Right forelimb (tissue), 1 donor: ENCODE data around the gene LPP.

Experiments used
- DNase-seq: peaks from one replicate; pipeline ENCODE4 v3.0.0-alpha.2; 2018

Gene LPP

DNA sequence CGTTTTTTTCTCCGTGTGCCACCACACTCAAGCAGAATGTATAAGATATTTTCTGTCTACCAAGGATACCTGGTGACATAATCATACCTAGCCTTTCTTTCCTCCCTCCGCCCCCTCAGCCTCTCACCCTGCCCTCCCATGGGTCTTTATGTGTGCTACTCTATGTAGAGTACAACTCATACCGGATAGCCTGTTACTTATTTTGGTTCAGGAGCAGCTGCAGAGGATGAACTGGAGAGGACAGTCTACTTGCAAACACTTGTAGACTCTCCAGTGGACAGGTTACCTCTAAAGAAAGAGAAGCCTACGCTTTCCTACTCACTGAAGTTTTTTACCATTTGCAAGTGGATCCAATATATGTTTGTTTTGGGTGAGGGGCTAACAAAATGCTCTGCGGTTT, 671.9 kb downstream of the LPP start:
- DNase-seq, result no peak

DNA sequence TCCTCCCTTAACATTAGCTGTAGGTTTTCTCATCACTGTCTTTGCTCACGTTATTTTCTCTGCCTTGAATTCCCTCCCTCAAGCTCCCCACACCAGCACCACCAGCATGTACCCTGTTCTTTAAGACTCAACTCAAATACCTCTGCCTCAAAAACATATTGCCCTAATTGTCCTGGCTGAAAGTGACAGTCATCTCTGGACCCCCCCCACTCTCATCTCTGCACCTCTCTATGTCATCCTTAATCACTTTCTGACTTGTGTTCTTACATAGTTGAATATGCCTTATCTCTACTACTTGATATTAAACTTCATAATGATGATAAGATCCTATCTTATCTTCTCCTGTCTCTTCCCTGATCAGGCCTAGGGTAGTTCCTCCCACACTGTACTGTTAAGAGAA, 672.6 kb downstream of the LPP start:
- DNase-seq, result no peak

DNA sequence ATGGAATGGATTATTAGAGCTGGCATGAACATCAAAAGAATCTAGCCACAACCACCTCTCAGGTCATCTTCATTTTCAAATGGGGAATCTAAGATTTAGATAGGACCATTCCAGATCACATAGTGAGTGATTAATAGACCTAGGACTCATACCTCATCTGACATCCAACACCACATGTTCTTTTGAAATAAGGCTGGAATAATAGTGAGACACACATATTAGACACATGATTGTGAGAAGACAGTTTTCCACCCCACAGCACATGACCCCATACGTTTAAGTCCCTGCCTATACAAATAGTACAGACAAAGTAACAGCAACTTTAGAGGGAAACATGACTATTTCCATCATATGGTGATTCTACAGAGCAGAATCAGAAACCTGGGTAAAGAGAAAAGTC, 673.1 kb downstream of the LPP start:
- DNase-seq, result no peak

DNA sequence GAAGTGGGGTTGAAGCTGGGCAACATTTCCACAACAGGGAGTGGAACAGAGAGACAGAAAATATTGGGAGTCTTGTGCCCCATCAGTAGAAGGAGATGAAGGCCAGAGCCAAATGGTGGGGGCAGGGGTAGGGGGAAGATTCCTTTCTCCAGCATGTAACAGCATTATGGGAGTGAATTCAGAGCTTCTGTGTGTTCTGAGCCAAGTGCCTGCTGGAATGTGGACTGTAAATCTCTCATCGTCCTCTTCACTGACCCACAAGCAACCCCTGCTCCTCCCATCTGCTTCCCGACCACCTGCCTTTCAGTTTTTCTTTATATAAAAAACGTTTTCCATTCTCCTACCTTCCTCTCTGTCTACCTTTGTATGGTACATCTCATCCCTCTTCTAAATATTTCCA, 673.6 kb downstream of the LPP start:
- DNase-seq, result peak; percentile 44

DNA sequence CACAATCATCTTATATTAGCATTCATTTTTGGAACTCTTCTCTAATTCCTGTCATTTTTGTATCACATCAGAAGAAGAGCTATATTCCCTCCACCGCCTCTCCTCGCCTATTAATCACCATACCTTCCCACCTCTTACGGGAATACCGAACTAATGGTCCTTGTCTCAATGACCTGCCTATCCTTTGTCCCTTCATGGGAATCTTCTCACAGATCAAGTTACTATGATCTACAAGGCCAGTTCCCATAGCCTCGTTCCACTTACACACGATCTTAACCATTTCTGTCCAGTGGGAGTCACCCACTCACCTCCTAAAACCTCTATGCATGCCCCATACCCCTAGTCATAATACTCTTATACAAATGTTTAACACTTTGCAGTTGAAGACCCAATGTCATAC, 675.2 kb downstream of the LPP start:
- no peak for DNase-seq

DNA sequence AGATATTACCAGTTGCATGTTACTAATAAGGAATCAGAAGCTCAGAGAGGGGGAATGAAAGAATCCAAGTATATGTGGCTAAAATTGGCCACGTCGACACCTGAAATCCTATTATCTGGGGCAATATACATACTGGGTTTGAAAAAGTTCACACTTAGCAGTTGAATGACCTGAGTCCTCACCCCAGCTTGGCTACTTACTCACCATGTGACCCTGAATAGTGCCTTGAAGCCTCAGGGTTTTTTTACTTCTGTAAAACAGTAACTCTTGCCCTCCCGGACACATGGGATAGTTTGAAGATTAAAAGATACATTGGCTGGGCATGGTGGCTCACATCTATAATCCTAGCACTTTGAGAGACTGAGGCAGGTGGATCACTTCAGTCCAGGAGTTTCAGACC, 675.6 kb downstream of the LPP start:
- no peak for DNase-seq

DNA sequence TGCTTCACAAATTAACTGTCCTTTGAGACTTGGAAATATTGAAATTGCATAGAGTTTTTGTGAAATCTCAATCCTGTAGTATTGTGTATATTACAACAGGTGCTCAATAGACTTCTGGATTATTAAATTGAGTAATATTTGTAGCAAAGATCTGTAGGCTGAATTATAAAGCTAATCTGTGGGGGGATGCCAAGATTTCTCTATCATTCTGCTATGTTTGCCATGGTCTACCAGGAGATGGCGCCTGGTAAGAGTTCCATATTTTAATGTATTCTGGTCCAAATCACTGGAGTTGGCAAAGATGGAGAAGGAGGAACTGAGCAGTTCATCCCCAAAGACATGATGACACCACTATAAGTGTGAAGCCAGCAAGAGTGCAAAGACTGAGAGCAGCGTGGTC, 676.9 kb downstream of the LPP start:
- DNase-seq, result no peak

DNA sequence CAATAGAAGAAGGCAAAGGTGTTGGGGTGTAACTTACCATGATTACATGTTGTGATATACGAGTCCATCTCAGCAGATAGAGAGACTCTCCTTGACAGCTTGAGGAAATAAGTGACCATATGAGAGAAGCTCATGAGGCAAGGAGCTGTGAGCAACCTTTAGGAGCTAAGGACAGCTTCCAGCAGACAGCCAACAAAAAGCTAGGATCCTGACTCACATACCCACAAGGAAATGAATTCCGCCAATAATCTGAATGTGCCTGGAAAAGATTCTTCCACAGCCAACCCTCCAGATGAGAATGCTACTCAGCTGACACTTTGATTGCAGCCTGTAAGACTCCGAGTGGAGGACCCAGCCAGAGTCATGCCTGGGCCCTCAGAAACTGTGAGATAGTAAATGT, 678.2 kb downstream of the LPP start:
- no peak for DNase-seq

DNA sequence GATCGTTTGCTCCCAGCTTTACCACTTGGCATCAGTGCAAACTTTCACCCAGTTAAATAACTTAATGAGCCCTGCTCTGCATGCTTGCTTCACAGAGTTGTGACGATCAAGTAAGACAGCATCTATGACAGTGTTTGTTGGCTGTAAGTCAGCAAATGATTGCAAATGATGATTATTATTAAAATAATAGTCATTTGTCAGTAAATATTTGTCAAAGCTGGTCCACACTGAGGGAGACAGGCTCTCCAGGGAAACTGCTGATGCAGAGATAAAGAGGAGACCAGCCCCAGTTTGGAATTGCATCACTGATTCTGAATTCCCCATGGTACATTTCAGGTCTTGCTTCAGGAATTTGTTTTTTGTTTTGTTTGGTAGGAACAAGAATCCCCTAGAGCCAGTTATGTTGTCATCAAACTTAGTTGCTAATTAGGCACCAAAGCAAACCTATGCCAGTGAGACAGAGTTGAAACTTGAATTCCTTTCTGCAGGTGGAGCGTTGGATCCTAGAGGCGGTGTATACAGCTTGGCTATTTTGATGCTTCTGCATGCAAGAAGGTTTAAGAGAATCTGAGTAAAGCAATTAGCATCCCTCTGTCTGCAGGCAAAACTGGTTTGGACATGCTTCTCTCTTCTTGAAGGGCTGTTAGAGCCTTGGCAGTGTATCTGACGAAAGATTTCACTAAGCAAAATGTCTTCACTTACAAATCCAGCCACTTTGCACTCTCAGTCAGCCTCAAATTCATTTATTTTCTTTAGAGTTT, 679.2 kb downstream of the LPP start:
- DNase-seq, result no peak

DNA sequence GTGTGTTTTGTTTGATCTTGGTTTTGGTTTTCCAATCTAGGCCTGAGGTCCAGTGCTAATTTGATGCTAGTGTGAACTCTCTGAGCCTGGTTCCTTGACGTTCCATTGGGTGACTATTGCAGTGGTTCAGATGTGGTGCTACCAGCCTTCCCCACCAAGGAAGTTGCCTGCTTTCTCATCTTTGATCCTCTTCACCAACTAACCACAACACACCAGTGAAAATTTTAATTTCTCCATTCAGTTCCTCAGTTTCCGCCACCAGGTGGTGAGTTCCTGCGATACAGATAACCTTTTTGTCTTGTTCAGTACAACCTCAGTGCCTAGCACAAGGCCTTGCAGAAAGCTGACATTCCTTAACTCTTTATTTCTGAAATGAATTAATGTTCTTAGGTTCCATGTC, 680.4 kb downstream of the LPP start:
- no peak for DNase-seq

DNA sequence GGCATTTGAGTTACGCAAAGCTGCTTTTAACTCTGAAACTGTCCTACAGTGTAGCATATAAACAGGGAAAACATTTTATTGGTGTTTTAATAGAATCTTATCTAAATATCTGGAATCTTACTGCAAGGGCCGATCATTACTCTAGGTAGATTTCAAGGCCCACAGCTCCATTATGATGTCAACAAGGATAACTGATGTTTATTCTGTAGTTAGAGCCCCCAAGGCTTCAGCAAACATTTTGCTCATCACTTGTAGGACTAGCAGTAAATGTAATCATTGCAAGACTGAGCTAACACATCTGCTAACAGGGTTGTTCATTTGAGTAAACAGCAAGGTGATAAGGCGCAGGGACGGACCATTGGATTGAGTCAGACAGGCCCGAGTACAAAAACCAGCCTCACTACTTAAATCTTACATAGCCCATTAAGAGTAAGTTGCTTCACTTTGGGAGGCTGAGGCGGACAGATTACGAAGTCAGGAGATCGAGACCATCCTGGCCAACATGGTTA, 685.3 kb downstream of the LPP start:
- no peak for DNase-seq

DNA sequence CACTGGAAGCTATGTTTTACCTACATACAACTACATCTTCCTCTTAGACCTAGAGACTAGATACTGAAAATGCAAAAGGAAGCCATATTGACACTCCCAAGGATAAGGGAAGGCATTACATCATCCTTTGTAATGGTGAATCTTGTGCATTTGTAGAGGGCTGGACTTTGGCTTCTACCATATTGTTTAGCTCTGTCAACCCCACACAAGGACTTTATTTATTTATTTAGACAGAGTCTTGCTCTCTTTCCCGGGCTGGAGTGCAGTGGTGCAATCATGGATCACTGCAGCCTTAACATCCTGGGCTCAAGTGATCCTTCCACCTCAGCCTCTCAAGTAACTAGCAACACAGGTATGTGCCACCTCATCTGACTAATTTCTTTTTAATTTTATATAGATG, 686.3 kb downstream of the LPP start:
- no peak for DNase-seq

DNA sequence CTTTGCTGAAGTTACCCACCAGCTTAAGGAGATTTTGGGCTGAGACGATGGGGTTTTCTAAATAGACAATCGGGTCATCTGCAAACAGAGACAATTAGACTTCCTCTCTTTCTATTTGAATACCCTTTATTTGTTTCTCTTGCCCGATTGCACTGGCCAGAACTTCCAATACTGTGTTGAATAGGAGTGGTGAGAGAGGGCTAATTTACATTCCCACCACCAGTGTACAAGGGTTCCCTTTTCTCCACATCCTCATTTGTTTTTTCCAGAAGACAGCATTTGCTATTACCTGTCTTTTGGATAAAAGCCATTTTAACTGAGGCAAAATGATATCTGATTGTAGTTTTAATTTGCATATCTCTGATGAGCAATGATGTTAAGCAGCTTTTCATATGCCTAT, 687.9 kb downstream of the LPP start:
- DNase-seq, result no peak

DNA sequence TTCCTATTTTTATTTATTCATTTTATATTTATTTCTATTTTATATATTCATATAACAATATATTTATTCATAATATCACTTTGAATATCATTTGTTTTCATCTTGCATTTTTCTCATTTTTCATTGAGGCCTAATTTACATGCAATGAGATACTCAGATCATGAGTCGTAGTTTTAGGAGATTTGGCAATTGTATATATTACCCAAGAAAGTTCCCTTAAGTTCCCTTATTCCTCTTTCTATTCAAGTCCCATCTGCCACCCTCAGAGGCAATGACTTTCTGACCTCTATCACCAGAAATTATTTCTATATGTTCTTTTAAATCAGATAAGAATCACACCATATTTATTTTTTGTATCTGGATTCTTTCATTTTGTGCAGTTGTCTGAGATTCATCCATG, 688.7 kb downstream of the LPP start:
- DNase-seq, result no peak

DNA sequence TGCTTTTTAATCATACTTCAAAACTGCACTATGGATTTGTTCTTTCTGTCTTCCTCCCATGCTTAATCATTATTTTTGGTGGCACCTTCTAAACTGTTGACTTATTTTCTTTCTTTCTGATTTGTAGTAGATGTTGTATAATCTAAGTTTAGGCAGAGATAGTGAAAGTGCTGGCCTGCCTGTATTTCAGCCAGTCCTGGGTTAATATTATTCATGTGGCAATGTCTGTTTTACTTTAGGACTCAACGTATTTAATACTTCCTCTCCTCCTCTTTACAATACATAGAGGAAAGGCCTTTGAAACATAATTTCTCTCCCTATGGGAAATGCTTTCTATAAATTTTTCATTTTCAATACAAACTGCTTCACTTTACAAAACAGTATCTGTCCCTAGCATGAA, 690.1 kb downstream of the LPP start:
- no peak for DNase-seq

DNA sequence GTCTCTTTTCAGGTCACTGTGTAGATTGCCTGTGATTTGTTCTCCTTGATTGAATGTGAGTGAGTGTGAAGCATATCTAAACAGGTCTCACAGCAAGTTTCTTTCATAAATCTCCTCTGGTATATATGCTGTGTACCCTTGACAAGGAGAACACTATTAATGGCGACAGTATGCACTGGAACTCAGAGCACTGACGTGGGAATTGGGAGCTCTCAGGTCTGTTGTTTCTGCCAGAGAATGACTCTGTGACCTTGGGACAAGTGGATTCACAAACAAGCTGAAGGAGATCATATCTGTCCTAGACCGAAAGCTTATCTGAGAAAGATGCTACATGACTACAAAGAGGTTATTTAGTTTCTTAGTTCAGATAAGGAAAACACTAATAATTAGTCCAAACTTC, 691.6 kb downstream of the LPP start:
- no peak for DNase-seq

DNA sequence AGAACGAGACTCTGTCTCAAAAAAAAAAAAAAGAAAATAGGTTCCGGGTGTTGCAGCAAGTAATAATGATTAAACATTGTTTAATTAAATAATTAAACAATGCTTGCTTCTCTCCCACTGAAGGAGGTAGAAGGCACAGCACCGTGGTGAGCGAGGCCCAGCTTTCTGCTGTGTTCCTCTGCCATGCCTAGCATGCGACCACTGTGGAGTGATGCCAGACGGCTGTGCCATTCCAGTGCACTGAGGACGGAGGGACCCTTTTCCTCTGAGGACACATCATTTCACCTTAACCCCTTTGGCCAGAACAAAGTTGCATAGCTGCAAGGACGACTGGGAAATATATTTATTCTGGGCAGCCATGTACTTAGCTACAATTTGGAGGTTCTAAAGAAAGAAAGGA, 695.0 kb downstream of the LPP start:
- no peak for DNase-seq

DNA sequence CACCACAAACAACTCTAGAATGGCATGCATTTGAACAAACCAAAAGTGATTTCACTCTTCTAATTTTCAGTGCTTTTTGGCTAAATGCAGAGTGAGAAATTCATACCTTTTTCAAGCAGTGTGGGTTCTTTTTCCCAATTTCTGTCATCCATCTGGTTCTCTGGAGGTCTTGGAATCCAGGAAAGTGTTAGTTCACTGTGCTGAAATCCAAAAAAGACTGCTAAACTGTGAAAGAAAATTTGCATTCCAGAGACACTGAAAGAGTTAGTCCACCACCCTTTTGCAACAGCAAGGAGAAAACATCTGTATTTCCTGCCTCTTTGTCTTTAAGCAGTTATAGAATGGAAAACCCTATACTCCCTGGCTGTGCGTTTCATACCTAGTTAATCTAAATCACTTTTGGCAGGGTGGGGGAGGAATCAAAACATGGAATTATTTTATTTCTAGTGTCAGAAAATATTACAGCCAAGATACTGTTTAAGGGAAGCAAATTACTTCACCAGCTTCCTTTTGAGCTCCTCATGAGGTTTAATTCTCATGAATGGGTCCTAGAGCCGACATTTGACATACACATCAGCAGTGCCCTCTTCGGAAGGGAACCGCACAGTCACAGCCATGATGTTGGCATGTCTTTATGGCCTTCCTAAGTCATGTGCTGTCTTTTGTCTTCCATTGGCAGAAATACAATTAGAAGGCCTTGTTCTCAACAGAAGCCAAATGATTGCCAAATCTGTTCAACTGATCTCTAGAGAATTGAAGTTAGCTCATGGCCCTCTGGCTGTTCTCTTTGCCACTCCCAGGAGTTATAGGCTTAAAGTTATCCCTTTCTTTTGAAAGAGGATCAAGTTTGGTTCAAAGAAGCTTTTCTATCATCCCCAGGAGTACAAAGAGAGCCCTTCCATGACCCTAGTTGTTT, 700.2 kb downstream of the LPP start:
- DNase-seq, result no peak

DNA sequence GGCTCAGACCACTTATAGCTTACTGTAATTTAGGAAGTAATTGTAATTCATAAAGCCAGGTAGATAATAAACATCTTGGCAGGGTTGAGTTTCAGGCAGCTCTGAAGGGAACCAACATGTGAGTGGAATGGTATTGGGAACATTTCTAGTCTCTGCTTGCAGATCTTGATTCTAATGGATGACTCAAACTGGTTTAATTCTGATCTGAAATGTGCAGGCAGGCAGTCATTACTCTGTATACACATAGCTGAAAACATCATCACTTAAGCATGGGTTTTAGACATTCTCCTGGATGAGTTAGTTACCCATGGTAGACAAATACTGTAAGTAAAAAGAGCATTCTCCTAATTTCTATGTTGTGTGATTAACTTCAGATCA, 700.8 kb downstream of the LPP start:
- no peak for DNase-seq

DNA sequence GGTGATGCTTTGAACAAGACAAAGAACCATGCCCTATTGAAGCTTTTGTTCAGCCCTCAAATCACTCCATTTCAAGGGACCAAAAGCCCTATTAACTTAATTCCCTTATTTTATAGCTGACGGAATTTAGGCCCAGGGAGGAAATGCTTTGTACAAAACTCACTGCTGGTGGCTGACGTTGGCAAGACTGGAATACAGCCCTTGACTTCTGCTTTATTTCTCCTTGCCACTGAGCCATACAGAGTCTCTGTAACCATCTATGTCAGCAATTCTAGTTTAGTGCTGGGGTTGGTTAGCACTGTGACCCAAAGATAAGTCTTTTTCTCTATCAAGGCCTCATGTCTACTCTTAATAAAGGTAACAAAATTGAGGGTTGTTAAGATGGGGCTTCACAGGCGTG, 701.7 kb downstream of the LPP start:
- no peak for DNase-seq

DNA sequence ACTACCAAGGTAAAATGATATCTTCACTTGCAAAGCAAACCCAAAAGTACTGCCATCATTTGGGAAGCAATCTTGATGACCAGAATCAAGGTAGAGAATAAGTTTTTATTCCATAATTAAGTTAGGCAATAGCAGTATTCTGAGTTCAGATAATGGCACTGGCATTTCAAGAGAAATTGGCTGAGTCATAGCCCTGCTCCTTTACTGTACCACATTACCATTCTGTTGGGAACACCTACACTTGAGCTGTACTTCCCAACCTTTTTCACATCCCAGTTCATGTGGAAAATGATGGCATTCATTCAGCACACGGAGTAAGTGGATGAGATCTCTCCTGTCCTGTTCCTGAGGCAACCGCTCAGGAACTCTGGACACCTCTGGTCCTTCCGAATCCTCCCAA, 706.2 kb downstream of the LPP start:
- no peak for DNase-seq

DNA sequence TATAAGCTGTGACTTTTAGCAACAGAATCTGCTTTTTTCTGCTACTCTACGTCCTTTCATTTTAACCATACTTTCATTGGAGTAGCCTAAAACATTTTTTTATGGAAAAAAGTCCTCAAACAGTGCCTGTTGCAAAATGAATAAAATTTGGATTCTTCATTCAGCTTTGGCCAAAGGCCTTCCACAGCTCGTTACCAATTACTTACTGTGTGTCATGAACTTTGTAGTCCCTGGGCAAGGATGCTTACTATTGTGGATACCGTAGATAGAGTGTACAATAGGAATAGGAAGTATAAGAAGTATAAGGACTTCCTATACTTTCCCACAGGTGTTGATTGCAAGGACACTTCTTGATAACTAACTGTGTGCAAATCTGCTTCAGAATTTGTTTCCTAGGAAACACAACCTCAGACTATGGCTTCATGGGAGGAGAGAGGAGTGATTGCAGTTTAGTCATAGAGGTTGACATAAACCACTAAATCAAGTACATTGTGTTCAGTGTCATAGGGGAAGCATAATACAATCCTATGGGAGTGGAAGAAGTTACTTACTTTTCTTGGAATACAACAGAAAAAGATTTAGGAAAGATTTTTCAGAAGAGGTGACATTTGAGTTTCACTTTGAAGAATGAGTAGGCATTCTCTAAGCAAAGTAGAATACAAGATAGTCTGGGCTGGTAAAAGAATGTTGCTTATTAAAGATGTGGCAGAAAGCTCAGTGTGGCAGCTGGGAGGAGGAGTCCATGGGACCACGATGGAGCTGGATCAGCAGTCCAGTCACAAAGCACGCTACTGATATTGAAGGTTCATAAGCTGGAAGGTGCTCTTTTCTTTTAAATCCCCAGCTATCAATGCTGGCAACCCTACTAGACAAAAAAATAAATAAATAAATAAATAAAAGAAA, 708.1 kb downstream of the LPP start:
- DNase-seq, result no peak

DNA sequence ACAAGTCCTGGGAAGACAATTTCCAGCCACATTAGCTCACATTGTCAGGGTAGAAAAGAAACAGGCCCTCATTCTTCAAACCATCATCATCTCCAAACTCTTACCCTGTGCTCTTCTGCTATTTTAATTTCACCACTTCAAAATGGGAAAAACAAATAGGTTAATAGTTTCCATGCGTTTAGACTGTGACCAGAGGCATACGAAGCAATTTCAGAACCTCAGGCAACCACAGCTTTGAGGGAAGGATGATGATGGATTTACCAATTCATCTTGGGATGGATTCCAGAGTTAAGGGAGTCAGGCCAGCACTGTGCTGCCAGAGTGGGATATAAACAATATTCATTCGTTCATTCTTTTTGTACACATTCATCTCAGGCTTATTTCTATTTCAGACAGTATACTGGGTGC, 710.0 kb downstream of the LPP start:
- no peak for DNase-seq
